GM18870 (cell line): ENCODE data around the gene FANCE.

ENCODE experiments used
- ATAC-seq: cut with Tn5 transposase; IDR thresholded peaks from one replicate; pipeline ENCODE4 v1.9.1; 2021; ENCODE audit warnings: moderate library complexity; ENCODE audit not compliant: unreplicated experiment

Gene FANCE

GRCh38 chr6:35483893-35484645 lies 31.9 kb downstream of the FANCE start:
- ATAC-seq = no peak

DNA sequence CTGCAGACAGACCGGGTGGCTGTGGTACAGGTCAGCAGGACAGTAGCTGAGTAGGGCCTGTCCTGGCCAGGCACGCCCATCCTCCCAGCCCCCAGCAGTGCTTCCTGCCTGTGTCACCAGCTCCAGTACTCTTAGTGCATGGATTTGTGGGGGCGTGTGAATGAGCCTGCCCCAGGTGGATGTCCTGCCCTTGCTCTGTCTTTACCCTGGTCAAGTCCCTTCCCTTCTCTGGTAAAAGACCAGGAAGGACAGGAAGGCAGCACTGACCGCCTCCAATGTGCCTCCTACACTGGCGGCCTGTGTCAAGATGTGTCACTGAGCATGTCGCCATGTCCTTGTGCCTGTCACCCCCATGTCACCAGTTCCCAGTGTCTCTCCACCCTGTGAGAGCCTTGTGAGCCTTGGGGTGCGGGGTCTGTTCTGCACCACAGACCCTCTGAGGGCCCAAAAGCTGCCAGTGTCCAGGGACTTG lies 32.8 kb downstream of the FANCE start:
- no peak for ATAC-seq

- ATAC-seq = no peak
Measured at GRCh38 chr6:35485402-35485877, 33.3 kb downstream of the FANCE start.

GRCh38 chr6:35486005-35486925 lies 34.1 kb downstream of the FANCE start:
- no peak for ATAC-seq

GRCh38 chr6:35487658-35488516 lies 35.7 kb downstream of the FANCE start:
- ATAC-seq = no peak

DNA sequence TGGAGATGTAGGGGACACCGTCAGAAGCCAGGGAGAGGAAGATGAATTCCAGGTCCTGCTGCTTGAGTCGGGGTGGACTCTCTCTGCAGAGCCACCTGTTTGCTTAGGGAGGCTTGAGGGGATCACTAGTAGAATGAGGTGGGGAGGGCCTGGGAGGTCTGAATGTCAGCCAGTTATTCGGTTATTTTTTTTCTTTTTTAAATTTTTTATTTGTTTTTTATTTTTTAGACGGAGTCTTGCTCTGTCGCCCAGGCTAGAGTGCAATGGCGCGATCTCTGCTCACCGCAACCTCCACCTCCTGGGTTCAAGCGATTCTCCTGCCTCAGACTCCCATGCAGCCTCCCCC lies 36.4 kb downstream of the FANCE start:
- no peak for ATAC-seq

- no peak for ATAC-seq
Measured at GRCh38 chr6:35489066-35489465, 36.9 kb downstream of the FANCE start.

- ATAC-seq = no peak
Measured at GRCh38 chr6:35489995-35490791, 38.1 kb downstream of the FANCE start.

DNA sequence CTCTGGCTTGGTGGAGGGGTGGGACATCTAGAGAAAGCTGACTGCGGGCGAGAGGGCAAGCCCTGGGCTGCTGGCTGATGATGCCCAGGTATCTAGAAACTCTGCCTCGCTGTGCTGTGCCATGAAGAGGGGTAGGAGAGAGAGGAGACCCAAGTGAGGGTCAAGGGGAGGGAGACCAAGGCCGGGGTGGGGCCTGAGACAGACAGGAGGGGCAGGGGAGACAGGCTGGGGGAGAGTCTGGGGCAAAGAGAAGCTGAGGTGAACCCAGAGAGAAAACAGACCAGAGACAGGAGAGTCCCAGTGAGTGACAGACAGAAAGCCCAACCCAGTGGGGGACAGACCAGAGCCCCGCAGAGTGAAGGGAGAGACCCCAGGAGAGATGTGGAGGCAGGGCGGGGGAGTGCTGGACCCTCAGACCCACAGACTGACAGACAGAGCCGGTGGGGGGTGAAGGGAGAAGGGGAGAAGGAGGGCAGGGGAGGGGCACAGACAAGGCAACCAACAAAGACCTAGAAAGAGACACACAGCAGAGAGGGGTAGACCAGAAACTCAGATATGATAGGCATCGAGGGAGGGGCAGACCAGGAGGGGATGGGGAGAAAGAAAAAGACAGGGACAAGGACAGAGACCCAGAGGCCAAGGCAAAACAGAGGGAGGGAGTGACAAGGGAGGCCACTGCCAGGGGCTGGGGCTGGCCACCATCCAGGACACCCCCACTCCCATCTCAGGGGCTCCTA lies 38.9 kb downstream of the FANCE start:
- ATAC-seq = no peak

GRCh38 chr6:35491558-35492257 lies 39.6 kb downstream of the FANCE start:
- ATAC-seq = no peak

GRCh38 chr6:35492258-35492973 lies 40.3 kb downstream of the FANCE start:
- no peak for ATAC-seq

DNA sequence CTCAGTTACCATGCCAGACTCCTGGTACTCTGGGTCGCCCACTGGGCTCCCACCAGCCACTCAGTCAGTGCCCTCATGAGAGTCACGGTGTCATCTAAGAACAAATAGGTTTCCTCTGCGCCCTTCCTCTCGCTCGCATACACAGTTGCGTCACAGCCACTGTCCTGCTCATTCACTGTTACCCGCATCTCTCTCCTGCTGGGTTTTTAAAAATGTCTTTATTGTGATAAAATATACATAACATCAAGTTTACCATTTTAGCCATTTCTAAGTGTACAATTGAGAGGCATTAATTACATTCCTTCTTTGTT lies 40.8 kb downstream of the FANCE start:
- ATAC-seq = no peak

GRCh38 chr6:35493307-35493983 lies 41.3 kb downstream of the FANCE start:
- ATAC-seq = no peak

DNA sequence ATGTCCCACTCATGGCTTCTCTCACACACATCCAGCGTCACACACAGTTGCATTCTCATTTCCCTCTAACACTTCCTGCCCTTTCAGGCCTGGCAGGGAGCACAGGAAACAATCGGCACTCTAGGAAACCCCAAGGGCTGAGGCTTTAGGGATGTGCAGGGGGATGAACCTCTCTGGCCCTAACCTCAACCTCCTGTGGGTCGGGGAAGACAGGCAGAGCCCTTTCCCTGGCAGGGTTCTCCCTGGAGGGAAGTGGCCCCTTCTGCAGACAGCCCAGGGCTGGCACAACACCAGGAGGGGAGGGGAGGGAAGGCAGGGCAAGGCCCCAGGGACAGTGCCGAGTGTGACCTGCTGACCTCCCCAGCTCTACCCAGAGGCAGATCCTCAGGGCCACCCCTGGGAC lies 42.0 kb downstream of the FANCE start:
- ATAC-seq = no peak

GRCh38 chr6:35495258-35496035 lies 43.3 kb downstream of the FANCE start:
- ATAC-seq = no peak

DNA sequence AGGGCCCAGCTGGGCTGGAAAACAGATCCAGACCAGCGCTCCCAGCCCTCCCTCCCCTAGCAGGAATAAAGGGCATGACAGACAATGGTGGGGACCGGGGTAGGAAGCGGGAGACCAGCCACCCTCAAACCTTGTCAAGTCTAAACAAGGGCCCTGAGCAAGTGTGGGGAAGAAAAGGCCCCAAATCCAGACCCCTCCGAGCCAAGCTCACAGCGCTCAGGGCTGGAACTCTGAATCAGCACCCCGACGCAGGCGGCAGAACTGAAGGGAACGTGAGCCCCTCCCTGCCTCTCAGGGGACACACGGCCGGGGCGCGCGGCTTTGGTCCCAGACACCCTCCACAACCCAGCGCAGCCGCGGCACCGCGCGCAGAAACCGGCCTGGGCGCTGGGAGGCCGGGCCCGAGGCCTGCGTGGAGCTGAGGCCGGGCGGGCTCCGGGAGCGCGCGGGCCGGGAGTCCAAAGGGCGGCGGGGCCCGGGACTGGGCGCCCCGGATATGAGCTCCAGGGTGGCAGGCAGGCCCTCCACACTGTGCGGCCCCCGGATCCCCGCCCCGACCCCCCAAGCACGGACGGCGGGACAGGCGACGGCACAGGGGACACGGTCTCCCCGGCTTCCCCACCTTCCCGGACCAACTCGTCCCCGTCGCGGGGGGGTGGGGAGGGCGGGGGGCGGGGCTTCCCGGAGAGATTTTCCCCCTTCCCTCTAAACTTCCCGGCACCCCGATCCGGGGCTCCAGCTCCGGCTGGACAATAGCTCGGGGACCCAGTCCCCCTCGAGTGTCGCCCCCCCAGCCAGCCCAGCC lies 44.1 kb downstream of the FANCE start:
- no peak for ATAC-seq
